CD14-positive monocyte (primary cell): ENCODE measurements around the gene BCL2L11. TPM values are rescaled to one million over a fixed set of nuclear protein-coding genes. Genes with fewer than 3 reads are reported as not detected.

Experiments used
- DNase-seq, 3 donors: peaks; one replicate each; pipeline ENCODE4 v3.0.0-alpha.2; 2011 to 2022
- H2AFZ ChIP-seq: 2 replicates; pipeline ENCODE4 v1.6.0; 2012; ENCODE audit warnings: mild to moderate bottlenecking, low read depth, low read length, inconsistent platforms; ENCODE audit not compliant: insufficient read depth, poor library complexity, severe bottlenecking
- H3K27ac ChIP-seq, 2 donors: 1 replicate in 1 of 2; 2 replicates in 1 of 2; pipeline ENCODE4 v1.5.1; 2012 to 2013; ENCODE audit warnings: low read length in 2 of 2, control low read depth in 1 of 2, inconsistent platforms in 1 of 2, low read depth in 1 of 2, mild to moderate bottlenecking in 1 of 2
- H3K27me3 ChIP-seq, 2 donors: one replicate each; pipeline versions ENCODE4 v1.6.0 to v1.6.1; 2011 to 2013; ENCODE audit warnings: low read length in 2 of 2; ENCODE audit not compliant: control insufficient read depth in 2 of 2, insufficient read depth in 2 of 2
- H3K36me3 ChIP-seq, 2 donors: replicated peaks in 1 of 2; 1 replicate in 1 of 2; 2 replicates in 1 of 2; pipeline versions ENCODE4 v1.5.1 to v1.6.1; 2012 to 2013; ENCODE audit warnings: low read length in 2 of 2, control low read depth in 1 of 2, inconsistent platforms in 1 of 2, mild to moderate bottlenecking in 1 of 2; ENCODE audit not compliant: insufficient read depth in 2 of 2, control insufficient read depth in 1 of 2
- H3K4me1 ChIP-seq, 2 donors: 1 replicate in 1 of 2; 2 replicates in 1 of 2; pipeline versions ENCODE4 v1.5.1 to v1.6.1; 2012 to 2013; ENCODE audit warnings: low read length in 2 of 2, control low read depth in 1 of 2, inconsistent platforms in 1 of 2, mild to moderate bottlenecking in 1 of 2, moderate library complexity in 1 of 2; ENCODE audit not compliant: insufficient read depth in 2 of 2, control insufficient read depth in 1 of 2
- H3K4me2 ChIP-seq: replicated peaks from 2 replicates; pipeline ENCODE3; 2012; ENCODE audit warnings: low read length, moderate library complexity, mild to moderate bottlenecking; ENCODE audit not compliant: poor library complexity, severe bottlenecking; ENCODE audit errors: extremely low read depth
- H3K4me3 ChIP-seq, 3 experiments: fragments of 200-600 bp in 1 of 3; sonication (generic) in 1 of 3; replicated peaks in 1 of 3; 1 replicate in 2 of 3; 2 replicates in 1 of 3; pipeline ENCODE4 v1.5.1; 2011 to 2013; ENCODE audit warnings: low read length in 3 of 3, mild to moderate bottlenecking in 3 of 3, control low read depth in 2 of 3, low read depth in 2 of 3, inconsistent platforms in 1 of 3, moderate library complexity in 1 of 3
- H3K79me2 ChIP-seq: 2 replicates; pipeline ENCODE4 v1.6.0; 2012; ENCODE audit warnings: mild to moderate bottlenecking, control low read depth, inconsistent platforms, low read length, moderate library complexity; ENCODE audit not compliant: insufficient read depth
- H3K9ac ChIP-seq: 2 replicates; pipeline ENCODE4 v1.6.0; 2017; ENCODE audit warnings: low read length, mild to moderate bottlenecking; ENCODE audit not compliant: insufficient read depth, poor library complexity, severe bottlenecking
- H3K9me3 ChIP-seq, 2 donors: replicated peaks in 1 of 2; 1 replicate in 1 of 2; 2 replicates in 1 of 2; pipeline versions ENCODE4 v1.5.1 to v1.6.1; 2012 to 2013; ENCODE audit warnings: low read length in 2 of 2, control low read depth in 1 of 2; ENCODE audit not compliant: control insufficient read depth in 1 of 2, insufficient read depth in 1 of 2
- H4K20me1 ChIP-seq: 2 replicates; pipeline ENCODE4 v1.6.0; 2012; ENCODE audit warnings: mild to moderate bottlenecking, low read length, control low read depth, moderate library complexity; ENCODE audit not compliant: insufficient read depth
- H3K27ac Mint-ChIP-seq, 7 donors: one replicate each; pipeline ENCODE4 v1.8.0; 2020; ENCODE audit warnings: mild to moderate bottlenecking in 7 of 7, mixed read lengths in 7 of 7, moderate library complexity in 6 of 7, inconsistent platforms in 2 of 7
- H3K27me3 Mint-ChIP-seq, 3 donors: one replicate each; pipeline ENCODE4 v1.8.0; 2021 to 2022; ENCODE audit warnings: low read depth in 3 of 3, mild to moderate bottlenecking in 3 of 3, mixed read lengths in 3 of 3, moderate library complexity in 3 of 3, inconsistent platforms in 1 of 3
- H3K36me3 Mint-ChIP-seq, 2 donors: one replicate each; pipeline ENCODE4 v1.8.0; 2020; ENCODE audit warnings: mixed read lengths in 2 of 2, inconsistent platforms in 1 of 2, mild to moderate bottlenecking in 1 of 2
- H3K4me1 Mint-ChIP-seq: one replicate; pipeline ENCODE4 v1.8.0; 2020; ENCODE audit warnings: mild to moderate bottlenecking, mixed read lengths
- H3K4me3 Mint-ChIP-seq, 2 donors: one replicate each; pipeline ENCODE4 v1.8.0; 2020; ENCODE audit warnings: mild to moderate bottlenecking in 2 of 2, mixed read lengths in 2 of 2, moderate library complexity in 1 of 2
- H3K9me3 Mint-ChIP-seq, 7 donors: one replicate each; pipeline ENCODE4 v1.8.0; 2020 to 2022; ENCODE audit warnings: mixed read lengths in 7 of 7, mild to moderate bottlenecking in 6 of 7, moderate library complexity in 6 of 7, inconsistent platforms in 2 of 7
- CTCF ChIP-seq: fragments of 200-600 bp; IDR thresholded peaks from one replicate; pipeline ENCODE4 v1.8.0; 2022; ENCODE audit warnings: antibody characterized with exemption, mild to moderate bottlenecking
- WGBS: methylation state at CpG from one replicate; pipeline ENCODE4 v1.1.5; 2013; ENCODE audit warnings: missing lambda C conversion rate; ENCODE audit not compliant: insufficient coverage; 5-methylcytosine and 5-hydroxymethylcytosine counted together
- intact Hi-C, 2 donors: fragments of 100-400 bp; cut with micrococcal nuclease; formaldehyde crosslinking; loops; one replicate each; pipeline versions ENCODE4 v1.15.0 to v1.15.1; 2023
- polyA plus RNA-seq, 3 donors: library from polyadenylated mRNA; depleted of rRNA in 1 of 3; unstranded in 2 of 3; stranded (reverse) in 1 of 3; fragments of 300-500 nt in 2 of 3; fragments of >200 nt in 1 of 3; fragmentation: Illumina TruSeq in 2 of 3; gene quantifications; 1 replicate in 2 of 3; 2 replicates in 1 of 3; pipeline ENCODE4 v1.2.3, GENCODE V29; 2012 to 2021

BCL2L11 gene
- polyA plus RNA-seq, 3 donors = 8.8 to 27.6 (median 20.4) TPM

- Mint-ChIP-seq H3K27me3 (peaks cover 1 to 6% (median 5%) of the 10 kb centered on the region in 3 donors), H3K27ac (no peak overlapping the region), H3K4me1 (peaks cover 5% of the 10 kb centered on the region), H3K9me3 (peaks cover 0 to 2% (median 0%) of the 10 kb centered on the region in 7 donors), H3K4me3 (no peak overlapping the region), H3K36me3 (peaks cover 0 to 2% of the 10 kb centered on the region in 2 donors)
- H3K27me3 ChIP-seq = no peaks in the 10 kb centered on the region
- intact Hi-C loops = no loop called here
- H2AFZ ChIP-seq = no peak overlapping the region
- WGBS = 100% methylated on average over 5 of the region's 8 CpGs
- H3K4me1 ChIP-seq = peaks cover 4 to 5% of the 10 kb centered on the region in 2 donors
- DNase-seq = no peak
- H3K79me2 ChIP-seq = no peaks in the 10 kb centered on the region
- no peaks in the 10 kb centered on the region for H3K9me3 ChIP-seq
- H3K27ac ChIP-seq = no peak overlapping the region
- H3K4me3 ChIP-seq = no peak overlapping the region
- no peak overlapping the region for H3K9ac ChIP-seq
- TF ChIP-seq CTCF = no peak
- H3K36me3 ChIP-seq = no peaks in the 10 kb centered on the region
- no peak overlapping the region for H3K4me2 ChIP-seq
- H4K20me1 ChIP-seq = no peaks in the 10 kb centered on the region
Measured at GRCh38 chr2:111194835-111195621, 74.3 kb downstream of the BCL2L11 start.

GRCh38 chr2:111196435-111196834 is 75.7 kb downstream of the BCL2L11 start:
- H3K9me3 ChIP-seq = no peaks in the 10 kb centered on the region
- H3K9ac ChIP-seq = no peak overlapping the region
- no peak overlapping the region for H3K27ac Mint-ChIP-seq
- H3K36me3 ChIP-seq = no peaks in the 10 kb centered on the region
- no peaks in the 10 kb centered on the region for H3K4me1 Mint-ChIP-seq
- no peaks in the 10 kb centered on the region for H3K4me1 ChIP-seq
- peaks cover 0 to 2% (median 0%) of the 10 kb centered on the region in 7 donors for H3K9me3 Mint-ChIP-seq
- WGBS = 88% methylated on average over 7 of the region's 7 CpGs
- H3K79me2 ChIP-seq = no peaks in the 10 kb centered on the region
- peaks cover 1 to 5% (median 5%) of the 10 kb centered on the region in 3 donors for H3K27me3 Mint-ChIP-seq
- intact Hi-C loops = no loop called here
- no peaks in the 10 kb centered on the region for H4K20me1 ChIP-seq
- TF ChIP-seq CTCF = no peak
- H3K36me3 Mint-ChIP-seq = peaks cover 0 to 2% of the 10 kb centered on the region in 2 donors
- H3K4me3 ChIP-seq = no peak overlapping the region
- H3K27ac ChIP-seq = no peak overlapping the region
- no peak overlapping the region for H3K4me3 Mint-ChIP-seq
- no peaks in the 10 kb centered on the region for H3K27me3 ChIP-seq
- H3K4me2 ChIP-seq = no peak overlapping the region
- H2AFZ ChIP-seq = no peak overlapping the region
- DNase-seq = no peak
